Testis (tissue), 3 donors: ENCODE data around the gene EXOC1L. TPM values are rescaled to one million over a fixed set of nuclear protein-coding genes. Genes with fewer than 3 reads are reported as not detected.

Source experiments
- DNase-seq: peaks from one replicate; pipeline ENCODE4 v3.0.0-alpha.2; 2019
- H3K27ac ChIP-seq, 2 donors: fragments of 200-600 bp; sonication (generic); one replicate each; pipeline ENCODE4 v1.5.1; 2019
- H3K27me3 ChIP-seq: fragments of 200-600 bp; sonication (generic); one replicate; pipeline ENCODE4 v1.5.1; 2019
- H3K36me3 ChIP-seq: fragments of 200-600 bp; sonication (generic); one replicate; pipeline ENCODE4 v1.5.1; 2017; ENCODE audit warnings: low read depth; ENCODE audit errors: missing control alignments
- H3K4me1 ChIP-seq: fragments of 200-600 bp; sonication (generic); one replicate; pipeline ENCODE4 v1.5.1; 2019
- H3K4me3 ChIP-seq, 2 donors: fragments of 200-600 bp; sonication (generic); one replicate each; pipeline ENCODE4 v1.5.1; 2017 to 2019
- H3K9me3 ChIP-seq: fragments of 200-600 bp; sonication (generic); one replicate; pipeline ENCODE4 v1.5.1; 2017
- CTCF ChIP-seq, 3 experiments: fragments of 450-650 bp in 2 of 3; fragments of 200-600 bp in 1 of 3; sonication (generic) in 1 of 3; IDR thresholded peaks; one replicate each; pipeline ENCODE4 v1.5.1; 2016 to 2019; ENCODE audit warnings: antibody characterized with exemption in 3 of 3, mild to moderate bottlenecking in 2 of 3, moderate library complexity in 1 of 3
- POLR2A ChIP-seq: fragments of 450-650 bp; IDR thresholded peaks from one replicate; pipeline ENCODE4 v1.6.1; 2017; ENCODE audit warnings: antibody characterized with exemption, mild to moderate bottlenecking, moderate library complexity
- WGBS, 2 donors: methylation state at CpG; one replicate each; pipeline ENCODE4 v1.1.5; 2018; 5-methylcytosine and 5-hydroxymethylcytosine counted together
- intact Hi-C: fragments of 100-400 bp; cut with DNase I; formaldehyde crosslinking; loops from one replicate; pipeline ENCODE4 v1.15.1; 2023; ENCODE audit warnings: low total_unique reads
- polyA plus RNA-seq: library from polyadenylated mRNA; stranded (reverse); fragments of 350-450 nt; fragmentation: Illumina TruSeq; extraction: RNeasy Lipid Tissue Mini Kit (QIAGEN cat#74804); gene quantifications from one replicate; pipeline ENCODE4 v1.2.3, GENCODE V29; 2014; ENCODE audit warnings: low read depth, low replicate concordance; ENCODE audit not compliant: insufficient read depth
- total RNA-seq, 2 donors: library from RNA; depleted of rRNA; stranded (reverse); fragments of >200 nt; gene quantifications; one replicate each; pipeline ENCODE4 v1.2.3, GENCODE V29; 2016

The EXOC1L gene
- total and polyA plus RNA-seq, 3 donors from 2014 or later = 0.50 TPM; not detected in 2

GRCh38 chr4:55864577-55865223, 45.1 kb downstream of the EXOC1L start:
- H3K27me3 ChIP-seq = no peaks in the 10 kb centered on the region
- no peak for DNase-seq
- WGBS, 2 donors = 92 to 94% methylated on average over 1 of the region's 1 CpG
- no peak overlapping the region for H3K4me3 ChIP-seq
- H3K36me3 ChIP-seq = no peaks in the 10 kb centered on the region
- no peaks in the 10 kb centered on the region for H3K4me1 ChIP-seq
- intact Hi-C loops = no loop called here
- TF ChIP-seq CTCF (IDR thresholded peaks at IDR 0.05) = no peak
- TF ChIP-seq POLR2A = no peak
- no peaks in the 10 kb centered on the region for H3K9me3 ChIP-seq
- H3K27ac ChIP-seq = no peak overlapping the region

- H3K36me3 ChIP-seq = no peaks in the 10 kb centered on the region
- TF ChIP-seq CTCF (IDR thresholded peaks at IDR 0.05) = no peak
- TF ChIP-seq POLR2A = no peak
- no peaks in the 10 kb centered on the region for H3K27me3 ChIP-seq
- no peak overlapping the region for H3K4me3 ChIP-seq
- no peaks in the 10 kb centered on the region for H3K4me1 ChIP-seq
- H3K27ac ChIP-seq = no peak overlapping the region
- no peaks in the 10 kb centered on the region for H3K9me3 ChIP-seq
- DNase-seq = no peak
- WGBS, 2 donors = 66 to 74% methylated on average over 2 of the region's 2 CpGs
- intact Hi-C loops = no loop called here
These were observed 45.7 kb downstream of the EXOC1L start for GRCh38 chr4:55865228-55865806.

DNA sequence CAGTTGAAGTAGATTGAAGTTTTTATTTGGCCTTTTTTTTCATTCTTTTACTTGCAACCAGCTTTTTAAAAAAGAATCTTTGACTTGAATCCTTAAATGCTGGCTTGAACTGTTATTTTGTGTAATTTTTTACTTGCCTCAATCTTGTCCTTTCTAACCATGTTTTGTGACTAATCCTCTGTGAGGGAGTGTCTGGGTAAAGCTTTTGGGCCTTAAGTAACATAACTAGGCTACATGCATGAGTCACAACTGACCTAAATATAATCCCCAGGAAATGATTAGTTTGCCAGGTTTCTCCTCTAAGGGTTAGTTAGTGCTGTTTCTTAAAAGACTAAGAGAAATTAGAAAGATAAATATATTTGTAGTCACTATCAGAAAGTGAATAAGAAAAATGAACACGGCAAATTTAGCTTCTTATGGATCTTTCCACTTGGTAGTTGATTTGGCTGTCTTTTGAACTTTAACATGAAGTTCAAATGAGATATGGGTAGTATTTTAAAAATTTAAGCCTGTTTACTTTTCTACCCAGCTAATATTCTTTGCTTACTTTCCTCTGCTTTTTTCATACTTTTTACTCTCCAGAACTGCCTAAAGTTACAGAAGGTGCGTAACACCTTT, 46.8 kb downstream of the EXOC1L start:
- DNase-seq = no peak
- no peak overlapping the region for H3K27ac ChIP-seq
- no peaks in the 10 kb centered on the region for H3K4me1 ChIP-seq
- intact Hi-C loops = no loop called here
- 50 to 57% methylated on average over 2 of the region's 2 CpGs for WGBS, 2 donors
- H3K4me3 ChIP-seq = no peak overlapping the region
- no peaks in the 10 kb centered on the region for H3K9me3 ChIP-seq
- no peaks in the 10 kb centered on the region for H3K27me3 ChIP-seq
- no peaks in the 10 kb centered on the region for H3K36me3 ChIP-seq
- TF ChIP-seq POLR2A (no peak), CTCF (IDR thresholded peaks at IDR 0.05) (no peak)

DNA sequence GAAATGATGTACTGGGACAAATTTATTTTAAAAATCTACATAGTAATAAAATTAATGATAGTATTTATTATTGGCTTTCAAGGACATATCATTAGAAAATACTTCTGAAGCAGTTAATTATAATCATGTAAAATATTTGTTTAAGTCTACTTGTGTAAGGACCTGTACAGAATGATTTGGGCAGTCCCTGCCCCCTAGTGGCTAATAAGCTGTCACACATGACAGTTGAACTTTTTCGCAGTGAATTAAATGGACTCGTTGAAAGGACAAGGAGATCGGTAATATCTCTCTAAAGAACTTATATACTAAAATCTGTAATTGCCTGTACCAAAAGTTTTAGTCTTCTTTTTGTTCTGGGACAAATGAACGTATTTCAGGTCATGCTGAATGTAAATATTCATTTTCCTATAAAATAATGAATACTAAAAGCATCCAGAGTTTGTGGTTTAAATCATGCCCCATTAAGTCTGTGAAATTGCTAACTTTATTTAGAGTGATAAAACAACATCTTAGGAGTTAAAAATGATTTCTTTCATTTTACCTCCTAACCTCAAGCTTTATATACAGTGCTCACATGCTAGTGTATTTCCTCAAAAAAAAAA, 47.5 kb downstream of the EXOC1L start:
- H3K9me3 ChIP-seq = no peaks in the 10 kb centered on the region
- no peaks in the 10 kb centered on the region for H3K27me3 ChIP-seq
- H3K4me3 ChIP-seq = no peak overlapping the region
- TF ChIP-seq CTCF (IDR thresholded peaks at IDR 0.05) (peak; percentile 59 to 86 (median 59)), POLR2A (no peak)
- DNase-seq = peak; percentile 34
- intact Hi-C loops = no loop called here
- H3K36me3 ChIP-seq = no peaks in the 10 kb centered on the region
- 35% methylated on average over 4 of the region's 4 CpGs for WGBS, 2 donors
- no peak overlapping the region for H3K27ac ChIP-seq
- no peaks in the 10 kb centered on the region for H3K4me1 ChIP-seq
